GM23338 (cell line): ENCODE results near the gene KLK15. TPM values are rescaled to one million over a fixed set of nuclear protein-coding genes. Genes with fewer than 3 reads are reported as not detected.

Experiments
- ATAC-seq: fragments of 200-7000 bp; cut with Tn5 transposase; 3 replicates; pipeline ENCODE4 v1.9.1; 2020
- DNase-seq: peaks from one replicate; pipeline ENCODE4 v3.0.0-alpha.2; 2015; ENCODE audit warnings: low spot score
- H2AFZ ChIP-seq: fragments of 200-600 bp; sonication (generic); 2 replicates; pipeline ENCODE4 v1.8.0; 2016; ENCODE audit warnings: antibody characterized with exemption, mild to moderate bottlenecking, moderate library complexity
- H3F3A ChIP-seq: fragments of 200-600 bp; sonication (generic); replicated peaks from 2 replicates; pipeline ENCODE4 v1.8.0; 2017; ENCODE audit warnings: antibody characterized with exemption, mixed run types, low read depth
- H3K27ac ChIP-seq: fragments of 200-600 bp; sonication (generic); 2 replicates; pipeline ENCODE4 v1.6.1; 2016; ENCODE audit warnings: low read depth
- H3K27me3 ChIP-seq: fragments of 200-600 bp; sonication (generic); 2 replicates; pipeline ENCODE4 v1.8.0; 2016; ENCODE audit warnings: mild to moderate bottlenecking, mixed run types, moderate library complexity; ENCODE audit not compliant: insufficient read depth
- H3K36me3 ChIP-seq: fragments of 200-600 bp; sonication (generic); 2 replicates; pipeline ENCODE4 v1.8.0; 2016; ENCODE audit warnings: mild to moderate bottlenecking; ENCODE audit not compliant: insufficient read depth
- H3K4me1 ChIP-seq: fragments of 200-600 bp; sonication (generic); 2 replicates; pipeline ENCODE4 v1.8.0; 2016; ENCODE audit warnings: mild to moderate bottlenecking, moderate library complexity; ENCODE audit not compliant: insufficient read depth
- H3K4me2 ChIP-seq: fragments of 200-600 bp; sonication (generic); 2 replicates; pipeline ENCODE4 v1.7.1; 2017; ENCODE audit warnings: mixed run types
- H3K4me3 ChIP-seq: fragments of 200-600 bp; sonication (generic); 2 replicates; pipeline ENCODE4 v1.6.1; 2016; ENCODE audit warnings: mixed run types
- H3K79me2 ChIP-seq: fragments of 200-600 bp; sonication (generic); replicated peaks from 2 replicates; pipeline ENCODE4 v1.8.0; 2017; ENCODE audit warnings: mild to moderate bottlenecking; ENCODE audit not compliant: insufficient read depth
- H3K9me2 ChIP-seq: fragments of 200-600 bp; sonication (generic); 2 replicates; pipeline ENCODE4 v1.8.0; 2017; ENCODE audit not compliant: insufficient read depth
- H4K20me1 ChIP-seq: fragments of 200-600 bp; sonication (generic); replicated peaks from 2 replicates; pipeline ENCODE4 v1.8.0; 2017; ENCODE audit warnings: mild to moderate bottlenecking; ENCODE audit not compliant: insufficient read depth
- H3K27ac Mint-ChIP-seq: 2 replicates; pipeline ENCODE4 v1.8.0; 2020; ENCODE audit warnings: inconsistent platforms, mild to moderate bottlenecking, moderate library complexity, mixed read lengths
- H3K27me3 Mint-ChIP-seq: 3 replicates; pipeline ENCODE4 v1.8.0; 2022; ENCODE audit warnings: low read depth, mild to moderate bottlenecking, moderate library complexity, mixed read lengths, inconsistent platforms; ENCODE audit not compliant: insufficient read depth, poor library complexity
- H3K36me3 Mint-ChIP-seq: 3 replicates; pipeline ENCODE4 v1.8.0; 2021; ENCODE audit warnings: low read depth, mild to moderate bottlenecking, inconsistent platforms, moderate library complexity, mixed read lengths
- H3K4me1 Mint-ChIP-seq: 3 replicates; pipeline ENCODE4 v1.8.0; 2020; ENCODE audit warnings: mild to moderate bottlenecking, inconsistent platforms, mixed read lengths
- H3K4me3 Mint-ChIP-seq: 3 replicates; pipeline ENCODE4 v1.8.0; 2021; ENCODE audit warnings: moderate library complexity, mild to moderate bottlenecking, inconsistent platforms, mixed read lengths
- H3K9me3 Mint-ChIP-seq: 3 replicates; pipeline ENCODE4 v1.8.0; 2020; ENCODE audit warnings: moderate library complexity, mild to moderate bottlenecking, inconsistent platforms, mixed read lengths
- CREB1 ChIP-seq: fragments of 250-450 bp; sonication (Bioruptor Pico); IDR thresholded peaks from 2 replicates; pipeline ENCODE4 v1.5.0; 2020; ENCODE audit warnings: low read depth, mild to moderate bottlenecking, moderate library complexity
- CTCF ChIP-seq, 2 experiments: fragments of 200-600 bp in 1 of 2; sonication (generic) in 1 of 2; conservative IDR thresholded peaks; 2 replicates each; pipeline versions ENCODE4 v1.5.1 to v1.6.1; 2016 to 2017; ENCODE audit warnings: antibody characterized with exemption in 2 of 2, low read depth in 2 of 2, mild to moderate bottlenecking in 2 of 2, moderate library complexity in 1 of 2
- EZH2 ChIP-seq: fragments of 200-600 bp; sonication (generic); IDR thresholded peaks from one replicate; pipeline ENCODE4 v1.8.0; 2017; ENCODE audit warnings: antibody characterized with exemption, mild to moderate bottlenecking, low read depth; ENCODE audit not compliant: unreplicated experiment
- POLR2AphosphoS5 ChIP-seq: IDR thresholded peaks from 2 replicates; pipeline ENCODE4 v1.6.1; 2016; ENCODE audit warnings: antibody characterized with exemption, low read depth
- REST ChIP-seq: IDR thresholded peaks from one replicate; pipeline ENCODE4 v1.6.1; 2018; ENCODE audit warnings: antibody characterized with exemption; ENCODE audit not compliant: unreplicated experiment
- STAT1 ChIP-seq: IDR thresholded peaks from one replicate; pipeline ENCODE4 v1.6.1; 2016; ENCODE audit warnings: antibody characterized with exemption; ENCODE audit not compliant: unreplicated experiment
- ZNF114 ChIP-seq: fragments of 250-450 bp; sonication (Bioruptor Pico); IDR thresholded peaks from 2 replicates; pipeline ENCODE4 v1.5.0; 2020; ENCODE audit warnings: mild to moderate bottlenecking, moderate library complexity
- ZNF462 ChIP-seq: fragments of 250-450 bp; sonication (Bioruptor Pico); IDR thresholded peaks from 2 replicates; pipeline ENCODE4 v1.5.0; 2020; ENCODE audit warnings: mild to moderate bottlenecking, moderate library complexity
- polyA plus RNA-seq: library from polyadenylated mRNA; unstranded; fragments of >200 nt; fragmentation: Nextera tagmentation; extraction: Ambion mirVana; gene quantifications from 2 replicates; pipeline ENCODE4 v1.2.1, GENCODE V29; 2016
- total RNA-seq: library from RNA; depleted of rRNA; stranded (reverse); fragments of >200 nt; shearing (Covaris generic); gene quantifications from 2 replicates; pipeline ENCODE4 v1.2.3, GENCODE V29; 2014

The KLK15 gene
- total and polyA plus RNA-seq, 2 experiments from 2014 or later: not detected

- H3K4me3 Mint-ChIP-seq: no peak overlapping the region
- Histone ChIP-seq H3K27ac (no peak overlapping the region), H2AFZ (no peak overlapping the region), H3K27me3 (0 out of 2 replicates have a peak, but pooled peaks cover 6% of the 10 kb centered on the region), H3K9me2 (peaks cover 7% of the 10 kb centered on the region), H4K20me1 (no peaks in the 10 kb centered on the region), H3F3A (no peaks in the 10 kb centered on the region), H3K4me3 (no peak overlapping the region), H3K79me2 (no peaks in the 10 kb centered on the region), H3K4me1 (no peaks in the 10 kb centered on the region), H3K4me2 (no peak overlapping the region), H3K36me3 (no peaks in the 10 kb centered on the region)
- H3K36me3 Mint-ChIP-seq: peaks cover 12% of the 10 kb centered on the region
- H3K9me3 Mint-ChIP-seq: peaks cover 67% of the 10 kb centered on the region
- TF ChIP-seq POLR2AphosphoS5 (no peak), ZNF114 (CRISPR knock-in tag) (no peak), CTCF (conservative IDR thresholded peaks at IDR 0.05; ENCODE audit: low read depth in 2 of 2) (no peak), ZNF462 (CRISPR knock-in tag) (no peak), STAT1 (no peak), CREB1 (CRISPR knock-in tag) (no peak), EZH2 (no peak), REST (no peak)
- H3K4me1 Mint-ChIP-seq: no peaks in the 10 kb centered on the region
- ATAC-seq: no peak
- peaks cover 3% of the 10 kb centered on the region for H3K27me3 Mint-ChIP-seq
- H3K27ac Mint-ChIP-seq: no peak overlapping the region
- DNase-seq: no peak
Measured at GRCh38 chr19:50869479-50869878, 36.1 kb upstream of the KLK15 start.
